HG03565 (cell line): ENCODE measurements around the gene EML6.

Experiments
- ATAC-seq: cut with Tn5 transposase; IDR thresholded peaks from one replicate; pipeline ENCODE4 v1.9.1; 2021; ENCODE audit warnings: mild to moderate bottlenecking, moderate library complexity; ENCODE audit not compliant: unreplicated experiment

Gene EML6

GRCh38 chr2:54902763-54903162 is 179.3 kb downstream of the EML6 start:
- ATAC-seq: no peak

GRCh38 chr2:54903736-54904554 is 180.5 kb downstream of the EML6 start:
- ATAC-seq: no peak

- ATAC-seq: no peak
Observed at GRCh38 chr2:54904836-54905235, 181.4 kb downstream of the EML6 start.

- ATAC-seq: no peak
Observed at GRCh38 chr2:54906716-54907115, 183.3 kb downstream of the EML6 start.

- no peak for ATAC-seq
Observed at GRCh38 chr2:54907663-54908062, 184.2 kb downstream of the EML6 start.

GRCh38 chr2:54908591-54908990 is 185.1 kb downstream of the EML6 start:
- ATAC-seq: no peak

GRCh38 chr2:54909001-54909400 is 185.5 kb downstream of the EML6 start:
- ATAC-seq: no peak

- ATAC-seq: no peak
Observed at GRCh38 chr2:54912305-54912704, 188.8 kb downstream of the EML6 start.

GRCh38 chr2:54912893-54913292 is 189.4 kb downstream of the EML6 start:
- ATAC-seq: no peak

- ATAC-seq: no peak
Observed at GRCh38 chr2:54914637-54915036, 191.2 kb downstream of the EML6 start.

- ATAC-seq: no peak
Observed at GRCh38 chr2:54915101-54915500, 191.6 kb downstream of the EML6 start.

GRCh38 chr2:54916637-54917036 is 193.2 kb downstream of the EML6 start:
- no peak for ATAC-seq

GRCh38 chr2:54918647-54919280 is 195.3 kb downstream of the EML6 start:
- ATAC-seq: no peak

GRCh38 chr2:54920660-54921059 is 197.2 kb downstream of the EML6 start:
- ATAC-seq: no peak

- no peak for ATAC-seq
Observed at GRCh38 chr2:54924121-54924520, 200.7 kb downstream of the EML6 start.

GRCh38 chr2:54925022-54925421 is 201.6 kb downstream of the EML6 start:
- no peak for ATAC-seq

- ATAC-seq: no peak
Observed at GRCh38 chr2:54927085-54927750, 203.8 kb downstream of the EML6 start.

- ATAC-seq: no peak
Observed at GRCh38 chr2:54927751-54928615, 204.5 kb downstream of the EML6 start.

- no peak for ATAC-seq
Observed at GRCh38 chr2:54928719-54929118, 205.3 kb downstream of the EML6 start.

- no peak for ATAC-seq
Observed at GRCh38 chr2:54931473-54931872, 208.0 kb downstream of the EML6 start.

- ATAC-seq: no peak
Observed at GRCh38 chr2:54935389-54935788, 211.9 kb downstream of the EML6 start.
